CD4-positive, CD25-positive, alpha-beta regulatory T cell (primary cell): Measurements from ENCODE around the gene SPPL3. TPM values are rescaled to one million over a fixed set of nuclear protein-coding genes. Genes with fewer than 3 reads are reported as not detected.
"Not testable (repeated sequence)": the region's sequence is repeated elsewhere in the genome, so short reads cannot be mapped to it uniquely, and the experiment has no call there.

Experiments
- ATAC-seq, 2 donors: fragments of 150-1000 bp; cut with Tn5 transposase; one replicate each; pipeline ENCODE4 v1.10.0; 2021; ENCODE audit warnings: low read depth in 2 of 2, moderate number of reproducible peaks in 2 of 2, moderate library complexity in 1 of 2
- DNase-seq, 3 donors: peaks; one replicate each; pipeline versions ENCODE4 v3.0.0 to v3.0.0-alpha.2; 2012 to 2022; ENCODE audit warnings: mixed read lengths in 1 of 3
- H3K27ac ChIP-seq: one replicate; pipeline ENCODE4 v1.7.0; 2013; ENCODE audit warnings: mild to moderate bottlenecking, low read length; ENCODE audit not compliant: insufficient read depth, poor library complexity, severe bottlenecking
- H3K27me3 ChIP-seq: one replicate; pipeline ENCODE4 v1.7.0; 2013; ENCODE audit warnings: low read length; ENCODE audit not compliant: control insufficient read depth, insufficient read depth
- H3K36me3 ChIP-seq: one replicate; pipeline ENCODE4 v1.7.0; 2013; ENCODE audit warnings: mild to moderate bottlenecking, low read length, moderate library complexity; ENCODE audit not compliant: control insufficient read depth, insufficient read depth
- H3K4me1 ChIP-seq: 2 replicates; pipeline ENCODE4 v1.7.0; 2013; ENCODE audit warnings: mild to moderate bottlenecking, low read length; ENCODE audit not compliant: insufficient read depth, control insufficient read depth, poor library complexity, severe bottlenecking
- H3K4me3 ChIP-seq: one replicate; pipeline ENCODE4 v1.7.0; 2013; ENCODE audit warnings: low read depth, mild to moderate bottlenecking, low read length, moderate library complexity
- H3K9me3 ChIP-seq, 2 experiments: 1 replicate in 1 of 2; 2 replicates in 1 of 2; pipeline ENCODE4 v1.7.0; 2013; ENCODE audit warnings: low read length in 2 of 2, mild to moderate bottlenecking in 1 of 2, moderate library complexity in 1 of 2; ENCODE audit not compliant: control insufficient read depth in 2 of 2
- H3K27ac Mint-ChIP-seq, 3 donors: one replicate each; pipeline ENCODE4 v1.8.0; 2020 to 2022; ENCODE audit warnings: mild to moderate bottlenecking in 3 of 3, mixed read lengths in 3 of 3, moderate library complexity in 2 of 3
- H3K27me3 Mint-ChIP-seq: one replicate; pipeline ENCODE4 v1.8.0; 2022; ENCODE audit warnings: mild to moderate bottlenecking, mixed read lengths
- H3K36me3 Mint-ChIP-seq: one replicate; pipeline ENCODE4 v1.8.0; 2020; ENCODE audit warnings: mixed read lengths
- H3K4me1 Mint-ChIP-seq, 4 donors: one replicate each; pipeline ENCODE4 v1.8.0; 2020 to 2022; ENCODE audit warnings: mixed read lengths in 4 of 4, mild to moderate bottlenecking in 1 of 4
- H3K4me3 Mint-ChIP-seq, 4 donors: one replicate each; pipeline ENCODE4 v1.8.0; 2020 to 2022; ENCODE audit warnings: mild to moderate bottlenecking in 4 of 4, mixed read lengths in 4 of 4, moderate library complexity in 3 of 4
- H3K9me3 Mint-ChIP-seq, 7 donors: one replicate each; pipeline ENCODE4 v1.8.0; 2020 to 2022; ENCODE audit warnings: mixed read lengths in 7 of 7, mild to moderate bottlenecking in 3 of 7, moderate library complexity in 2 of 7
- polyA plus RNA-seq, 4 donors: library from polyadenylated mRNA; unstranded; fragments of 300-500 nt; fragmentation: Illumina TruSeq; gene quantifications; one replicate each; pipeline ENCODE4 v1.2.3, GENCODE V29; 2021
- total RNA-seq: library from RNA; stranded (reverse); gene quantifications from one replicate; pipeline ENCODE4 v1.2.3, GENCODE V29; 2022

SPPL3 gene
- total and polyA plus RNA-seq, 5 donors from 2014 or later: 15.5 to 46.7 (median 24.0) TPM

GRCh38 chr12:120842595-120842994 is 61.6 kb downstream of the SPPL3 start:
- Mint-ChIP-seq H3K9me3 (no peaks in the 10 kb centered on the region), H3K4me1 (peaks cover 10 to 49% (median 24%) of the 10 kb centered on the region in 4 donors), H3K27me3 (no peaks in the 10 kb centered on the region), H3K4me3 (no peak overlapping the region), H3K27ac (no peak overlapping the region), H3K36me3 (peaks cover 8% of the 10 kb centered on the region)
- no peaks in the 10 kb centered on the region for H3K9me3 ChIP-seq
- H3K27me3 ChIP-seq: no peaks in the 10 kb centered on the region
- H3K4me3 ChIP-seq: no peak overlapping the region
- ATAC-seq (no peak), DNase-seq (no peak)
- peaks cover 4% of the 10 kb centered on the region for H3K36me3 ChIP-seq
- peaks cover 6% of the 10 kb centered on the region for H3K4me1 ChIP-seq
- H3K27ac ChIP-seq: no peak overlapping the region

GRCh38 chr12:120841525-120841924 is 62.6 kb downstream of the SPPL3 start:
- DNase-seq (no peak), ATAC-seq (no peak)
- Histone ChIP-seq H3K9me3 (no peaks in the 10 kb centered on the region), H3K27me3 (no peaks in the 10 kb centered on the region), H3K36me3 (peaks cover 4% of the 10 kb centered on the region), H3K27ac (no peak overlapping the region), H3K4me3 (no peak overlapping the region), H3K4me1 (peaks cover 4% of the 10 kb centered on the region)
- Mint-ChIP-seq H3K36me3 (peaks cover 8% of the 10 kb centered on the region), H3K27ac (no peak overlapping the region), H3K9me3 (no peaks in the 10 kb centered on the region), H3K27me3 (no peaks in the 10 kb centered on the region), H3K4me3 (no peak overlapping the region), H3K4me1 (peaks cover 5 to 51% (median 22%) of the 10 kb centered on the region in 4 donors)

- Mint-ChIP-seq H3K36me3 (peaks cover 8% of the 10 kb centered on the region), H3K4me3 (no peak overlapping the region), H3K27me3 (no peaks in the 10 kb centered on the region), H3K4me1 (peaks cover 11 to 59% (median 36%) of the 10 kb centered on the region in 4 donors), H3K27ac (no peak overlapping the region), H3K9me3 (no peaks in the 10 kb centered on the region)
- H3K4me3 ChIP-seq: no peak overlapping the region
- H3K9me3 ChIP-seq: no peaks in the 10 kb centered on the region
- no peaks in the 10 kb centered on the region for H3K36me3 ChIP-seq
- no peak for ATAC-seq
- DNase-seq: no peak
- no peaks in the 10 kb centered on the region for H3K27me3 ChIP-seq
- H3K27ac ChIP-seq: no peak overlapping the region
- H3K4me1 ChIP-seq: peaks cover 18% of the 10 kb centered on the region
Observed at GRCh38 chr12:120839503-120839902, 64.7 kb downstream of the SPPL3 start.

- not testable (repeated sequence) for H3K36me3 Mint-ChIP-seq, H3K27ac Mint-ChIP-seq, H3K4me3 Mint-ChIP-seq, DNase-seq, ATAC-seq, H3K9me3 ChIP-seq, H3K27me3 Mint-ChIP-seq, H3K4me3 ChIP-seq, H3K9me3 Mint-ChIP-seq, H3K27me3 ChIP-seq, H3K27ac ChIP-seq, H3K36me3 ChIP-seq
- H3K4me1 Mint-ChIP-seq: peaks cover 11 to 59% (median 34%) of the 10 kb centered on the region in 4 donors
- peaks cover 22% of the 10 kb centered on the region for H3K4me1 ChIP-seq
Observed at GRCh38 chr12:120838629-120839383, 65.4 kb downstream of the SPPL3 start.

GRCh38 chr12:120836114-120836684 is 68.0 kb downstream of the SPPL3 start:
- Mint-ChIP-seq H3K4me3 (peak overlapping the region in 1 of 4 donors; percentile 25), H3K36me3 (peaks cover 5% of the 10 kb centered on the region), H3K4me1 (peaks cover 6 to 59% (median 28%) of the 10 kb centered on the region in 4 donors), H3K27me3 (no peaks in the 10 kb centered on the region), H3K27ac (peak overlapping the region in 1 of 3 donors; percentile 33), H3K9me3 (no peaks in the 10 kb centered on the region)
- peaks cover 22% of the 10 kb centered on the region for H3K4me1 ChIP-seq
- no peaks in the 10 kb centered on the region for H3K36me3 ChIP-seq
- no peaks in the 10 kb centered on the region for H3K27me3 ChIP-seq
- DNase-seq (no peak), ATAC-seq (no peak)
- H3K27ac ChIP-seq: no peak overlapping the region
- no peaks in the 10 kb centered on the region for H3K9me3 ChIP-seq
- H3K4me3 ChIP-seq: no peak overlapping the region

- H3K4me3 ChIP-seq: no peak overlapping the region
- Mint-ChIP-seq H3K4me3 (peak overlapping the region in 3 of 4 donors; percentile 1 to 13 (median 5)), H3K4me1 (peaks cover 6 to 65% (median 33%) of the 10 kb centered on the region in 4 donors), H3K9me3 (no peaks in the 10 kb centered on the region), H3K36me3 (peaks cover 4% of the 10 kb centered on the region), H3K27me3 (no peaks in the 10 kb centered on the region), H3K27ac (peak overlapping the region in 2 of 3 donors; percentile 33 to 72)
- no peaks in the 10 kb centered on the region for H3K9me3 ChIP-seq
- peaks cover 22% of the 10 kb centered on the region for H3K4me1 ChIP-seq
- H3K36me3 ChIP-seq: no peaks in the 10 kb centered on the region
- ATAC-seq: no peak
- H3K27me3 ChIP-seq: no peaks in the 10 kb centered on the region
- no peak for DNase-seq
- H3K27ac ChIP-seq: no peak overlapping the region
Observed at GRCh38 chr12:120835657-120836056, 68.5 kb downstream of the SPPL3 start.

- Mint-ChIP-seq H3K9me3 (no peaks in the 10 kb centered on the region), H3K36me3 (peaks cover 1% of the 10 kb centered on the region), H3K27me3 (no peaks in the 10 kb centered on the region), H3K27ac (peak overlapping the region; percentile 33 to 72 (median 64)), H3K4me1 (peaks cover 6 to 64% (median 34%) of the 10 kb centered on the region in 4 donors), H3K4me3 (peak overlapping the region in 3 of 4 donors; percentile 1 to 13 (median 5))
- ATAC-seq (peak in 1 of 2 donors; percentile 18), DNase-seq (no peak)
- Histone ChIP-seq H3K4me1 (peaks cover 22% of the 10 kb centered on the region), H3K27me3 (no peaks in the 10 kb centered on the region), H3K9me3 (no peaks in the 10 kb centered on the region), H3K36me3 (no peaks in the 10 kb centered on the region), H3K27ac (no peak overlapping the region), H3K4me3 (no peak overlapping the region)
Observed at GRCh38 chr12:120835304-120835612, 68.9 kb downstream of the SPPL3 start.
